HG03342 (cell line): ENCODE results near the gene ANO3.
"Not testable (repeated sequence)": the region's sequence is repeated elsewhere in the genome, so short reads cannot be mapped to it uniquely, and the experiment has no call there.

Experiments
- ATAC-seq: cut with Tn5 transposase; IDR thresholded peaks from one replicate; pipeline ENCODE4 v1.9.1; 2021; ENCODE audit warnings: mild to moderate bottlenecking, moderate library complexity; ENCODE audit not compliant: unreplicated experiment

The ANO3 gene

DNA sequence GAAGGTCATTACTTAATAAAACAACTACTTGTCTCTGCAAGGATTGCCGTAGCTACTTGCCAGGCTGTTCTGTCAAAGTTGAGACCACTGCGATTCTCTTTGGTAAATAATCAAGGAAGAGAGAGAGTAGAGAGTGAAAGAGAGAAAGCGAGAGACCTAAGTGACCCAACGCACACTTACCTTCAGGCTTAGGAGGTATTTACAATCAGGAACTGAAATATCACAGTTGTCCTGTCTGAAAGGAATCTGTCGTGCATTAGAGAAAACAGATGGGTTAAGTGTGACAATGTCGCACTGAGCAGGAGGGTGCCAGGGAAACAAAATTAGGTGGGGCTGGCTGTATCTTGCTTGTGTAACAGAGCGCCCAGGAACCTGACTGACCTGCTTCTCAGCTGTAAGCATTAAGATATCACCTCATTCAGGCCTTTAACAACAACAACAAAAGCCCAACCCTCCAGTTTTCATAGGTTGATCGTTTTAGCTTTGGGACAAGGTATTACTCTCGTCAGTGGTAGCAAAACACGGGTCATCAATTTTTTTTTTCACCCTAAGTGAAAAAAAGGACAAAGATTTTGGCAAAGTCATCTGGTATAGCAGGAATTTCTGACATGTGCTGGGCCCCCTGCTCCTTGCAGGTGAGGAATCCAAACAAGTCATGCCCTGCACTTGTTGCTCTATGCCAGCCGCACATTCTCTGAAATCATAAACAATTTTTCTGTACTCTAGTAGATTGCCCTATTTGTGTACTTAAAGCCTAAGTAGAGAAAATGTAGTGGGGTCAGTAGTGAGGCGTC, 240.1 kb downstream of the ANO3 start, which contains the start of gene MUC15:
Gene MUC15, minus strand, starts transcription at position 403 of the 794 bp plus-strand sequence. CDS start 5,169 bp downstream, outside the sequence.
- no peak for ATAC-seq

GRCh38 chr11:26572770-26573402, 241.0 kb downstream of the ANO3 start:
- ATAC-seq: no peak

DNA sequence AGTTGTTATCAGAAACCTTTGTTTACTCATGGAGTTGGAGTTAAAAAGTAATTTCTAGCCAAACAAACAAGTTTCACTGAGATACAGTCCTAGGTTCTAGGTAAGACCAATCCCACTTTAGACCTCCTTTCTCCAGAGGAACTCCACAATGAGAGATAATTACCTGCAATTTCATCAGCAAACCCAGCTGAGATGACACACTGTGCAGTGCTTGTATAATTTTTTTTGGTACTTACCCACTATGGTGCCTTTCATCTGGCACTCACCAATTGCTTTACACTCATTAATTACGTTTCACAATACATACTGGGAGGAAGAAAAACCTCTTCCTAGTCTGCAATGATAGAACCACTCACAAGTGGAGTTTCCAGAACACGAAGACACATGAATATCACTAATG, 242.0 kb downstream of the ANO3 start:
- ATAC-seq: no peak

DNA sequence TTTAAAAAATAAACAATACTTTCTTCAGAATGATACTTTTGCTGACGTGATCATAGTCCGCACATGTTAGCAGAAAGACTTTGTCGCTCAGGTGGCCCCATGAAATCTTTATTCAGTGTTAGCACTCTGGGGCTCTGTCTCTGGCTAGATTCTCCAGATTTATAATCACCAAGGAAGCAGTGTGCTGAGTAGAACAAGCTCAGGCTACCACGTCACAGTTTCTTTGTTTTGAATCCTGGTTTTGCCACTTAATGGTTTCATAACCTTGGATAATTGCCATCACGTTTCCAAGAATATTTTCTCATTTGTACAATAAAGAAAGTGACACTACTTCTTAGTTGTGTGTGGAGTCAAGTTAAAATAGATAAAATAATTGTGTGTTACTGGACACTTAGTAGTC, 244.0 kb downstream of the ANO3 start:
- ATAC-seq: no peak

DNA sequence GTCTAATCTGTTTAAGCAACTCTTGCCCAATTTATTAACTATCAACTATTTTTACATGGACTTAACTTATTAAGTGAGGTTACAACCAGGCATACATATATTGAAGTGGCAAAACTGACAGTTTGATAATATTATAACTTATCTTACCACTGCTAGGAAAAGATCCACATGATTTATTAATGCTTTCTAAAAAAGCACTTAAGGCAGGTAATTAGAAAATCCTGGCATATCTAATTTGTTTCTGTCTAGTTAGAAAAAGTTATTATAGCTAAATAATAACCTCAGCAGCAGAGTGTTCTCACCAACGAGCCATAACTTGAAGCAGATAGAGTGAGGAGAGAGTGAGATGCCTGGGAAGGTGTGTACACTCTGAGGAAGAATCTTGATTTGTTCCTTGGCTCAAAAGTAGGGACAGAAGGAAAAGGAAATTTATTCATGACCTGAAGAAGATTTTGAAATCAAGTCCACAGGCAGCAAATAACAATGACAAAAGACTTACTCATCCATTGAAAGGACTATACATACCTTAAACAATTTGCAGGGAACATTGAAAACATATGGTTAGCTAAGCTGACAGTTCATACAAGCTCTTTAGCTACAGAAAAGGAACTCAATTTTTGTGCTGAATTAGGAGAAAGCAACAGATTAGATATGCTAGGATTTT, 247.2 kb downstream of the ANO3 start:
- no peak for ATAC-seq

- ATAC-seq: no peak
These were observed 247.8 kb downstream of the ANO3 start for GRCh38 chr11:26579683-26580082.

- ATAC-seq: no peak
These were observed 249.0 kb downstream of the ANO3 start for GRCh38 chr11:26580929-26581328.

DNA sequence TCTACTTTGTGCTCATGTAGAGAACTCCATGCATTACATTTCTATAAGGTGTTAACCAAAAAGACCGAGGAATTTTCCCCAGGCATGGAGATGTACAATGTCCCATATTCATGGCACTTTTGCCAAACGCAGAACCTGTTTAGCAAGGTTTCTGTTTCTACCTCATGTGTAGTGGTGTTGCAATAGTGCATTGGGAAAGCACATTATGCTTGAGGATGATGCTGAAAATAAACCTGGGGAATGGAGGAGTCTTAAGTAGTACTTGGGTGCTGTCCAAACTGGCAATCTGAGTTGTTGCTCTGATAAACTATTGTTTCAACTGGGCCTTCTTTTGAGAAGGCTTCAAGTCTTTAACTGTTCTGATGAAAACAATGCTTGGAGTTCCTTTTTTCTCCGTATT, 251.6 kb downstream of the ANO3 start:
- ATAC-seq: no peak

DNA sequence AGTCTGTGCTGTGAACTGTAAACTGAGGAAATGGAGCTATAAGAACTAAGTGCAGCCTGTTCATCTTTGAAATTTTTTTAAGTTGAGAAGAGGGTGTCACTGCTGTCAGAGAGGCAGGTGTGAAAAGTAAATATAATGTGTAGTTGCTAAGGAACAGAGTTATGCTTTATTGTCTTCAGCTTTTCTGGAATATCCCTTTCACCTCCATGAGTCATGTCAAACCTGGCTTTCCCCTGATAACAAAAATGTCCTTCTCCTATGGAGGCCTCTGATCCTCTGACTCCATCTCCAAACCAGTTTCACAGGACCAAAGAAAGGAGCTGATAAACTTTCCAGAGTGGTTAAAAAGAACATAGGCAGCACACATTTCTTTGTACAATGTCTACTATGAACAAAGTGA, 252.9 kb downstream of the ANO3 start:
- ATAC-seq: no peak

GRCh38 chr11:26587073-26587472, 255.1 kb downstream of the ANO3 start:
- no peak for ATAC-seq

GRCh38 chr11:26593691-26594090, 261.8 kb downstream of the ANO3 start:
- no peak for ATAC-seq

DNA sequence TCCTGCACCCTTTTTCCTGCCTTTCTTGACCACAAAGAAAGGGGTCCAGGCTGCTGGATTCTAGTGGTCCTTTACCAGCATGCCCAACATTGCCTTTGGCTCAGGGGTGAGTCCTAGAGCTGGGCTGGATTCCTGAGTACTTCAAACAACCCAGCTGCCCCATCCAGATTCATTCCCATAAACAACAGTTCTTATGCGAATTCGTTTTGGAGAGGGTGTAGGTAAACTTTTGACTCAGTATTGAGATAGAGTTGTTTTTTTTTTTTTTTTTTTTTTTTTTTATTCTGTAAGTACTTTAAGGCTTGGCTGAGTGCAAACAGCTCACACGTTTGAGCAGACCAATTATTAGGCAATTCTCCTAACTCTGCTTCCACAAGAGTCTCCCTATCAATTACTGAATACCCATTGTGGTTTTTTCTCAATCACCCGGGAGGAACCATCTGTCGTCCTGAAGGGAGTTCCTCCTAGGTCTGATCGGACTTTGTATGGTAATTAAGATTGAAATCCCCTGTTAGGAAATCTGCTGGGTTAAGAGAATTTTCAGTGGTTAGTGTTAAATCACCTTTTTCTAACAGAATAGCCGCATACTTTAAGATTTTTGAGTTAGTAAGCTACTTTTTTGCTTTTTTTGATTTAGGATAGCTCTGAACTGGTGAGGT, 263.4 kb downstream of the ANO3 start:
- not testable (repeated sequence) for ATAC-seq

GRCh38 chr11:26597049-26597689, 265.2 kb downstream of the ANO3 start:
- ATAC-seq: not testable (repeated sequence)

DNA sequence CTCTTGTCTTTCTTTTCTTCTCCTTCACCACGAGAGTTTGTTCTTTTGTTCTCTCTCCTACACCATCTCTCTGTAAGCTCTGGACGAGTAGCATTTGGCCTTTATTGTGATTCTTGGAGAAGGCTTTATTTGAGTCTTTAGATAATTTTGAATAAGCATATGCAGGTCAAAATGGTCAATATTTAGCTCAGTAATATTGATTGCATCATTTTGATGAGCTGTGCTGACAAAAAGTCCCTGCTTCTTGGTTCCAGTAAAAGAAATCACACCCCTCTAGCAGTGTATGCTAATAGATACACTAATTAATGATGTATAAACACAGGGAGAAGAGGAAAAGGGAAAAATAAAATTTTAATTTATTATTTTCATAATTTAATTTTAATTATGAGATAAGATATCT, 266.0 kb downstream of the ANO3 start:
- ATAC-seq: no peak

GRCh38 chr11:26599425-26599824, 267.5 kb downstream of the ANO3 start:
- no peak for ATAC-seq

- ATAC-seq: no peak
These were observed 268.0 kb downstream of the ANO3 start for GRCh38 chr11:26599876-26600434.

- no peak for ATAC-seq
These were observed 276.0 kb downstream of the ANO3 start for GRCh38 chr11:26607725-26608506.

- ATAC-seq: no peak
These were observed 276.7 kb downstream of the ANO3 start for GRCh38 chr11:26608507-26609146.

- no peak for ATAC-seq
These were observed 281.8 kb downstream of the ANO3 start for GRCh38 chr11:26613759-26614158.
